Kidney (tissue), 14 donors: Measurements from ENCODE around the gene BTBD17. TPM values are rescaled to one million over a fixed set of nuclear protein-coding genes. Genes with fewer than 3 reads are reported as not detected.

ENCODE experiments used
- DNase-seq, 5 donors: peaks; one replicate each; pipeline ENCODE4 v3.0.0-alpha.2; 2013 to 2020
- FAIRE-seq: peaks from 2 replicates; lab custom pipeline; 2012; peaks lifted over from hg19 to GRCh38; lab: Jason Lieb, UNC
- H3K27ac ChIP-seq, 2 donors: one replicate each; pipeline ENCODE4 v1.7.0; 2013; ENCODE audit warnings: low read depth in 2 of 2, low read length in 2 of 2, inconsistent platforms in 1 of 2
- H3K27me3 ChIP-seq: one replicate; pipeline ENCODE4 v1.7.1; 2013; ENCODE audit warnings: low read length, inconsistent platforms; ENCODE audit not compliant: control insufficient read depth, insufficient read depth
- H3K36me3 ChIP-seq, 3 donors: one replicate each; pipeline versions ENCODE4 v1.7.0 to v1.7.1; 2013; ENCODE audit warnings: low read length in 3 of 3, control low read depth in 1 of 3, inconsistent platforms in 1 of 3; ENCODE audit not compliant: insufficient read depth in 3 of 3, control insufficient read depth in 2 of 3
- H3K4me1 ChIP-seq, 3 donors: one replicate each; pipeline versions ENCODE4 v1.7.0 to v1.7.1; 2013; ENCODE audit warnings: low read length in 3 of 3, inconsistent platforms in 1 of 3, low read depth in 1 of 3; ENCODE audit not compliant: control insufficient read depth in 2 of 3, insufficient read depth in 2 of 3
- H3K4me3 ChIP-seq, 3 donors: one replicate each; pipeline versions ENCODE4 v1.7.0 to v1.8.1; 2013; ENCODE audit warnings: low read length in 3 of 3, control low read depth in 1 of 3, inconsistent platforms in 1 of 3
- H3K9ac ChIP-seq, 3 donors: one replicate each; pipeline versions ENCODE4 v1.7.0 to v1.7.1; 2013; ENCODE audit warnings: low read length in 3 of 3, control low read depth in 1 of 3, inconsistent platforms in 1 of 3
- H3K9me3 ChIP-seq, 3 donors: one replicate each; pipeline versions ENCODE4 v1.7.0 to v1.7.1; 2013; ENCODE audit warnings: low read length in 3 of 3, control low read depth in 1 of 3, inconsistent platforms in 1 of 3; ENCODE audit not compliant: control insufficient read depth in 2 of 3, insufficient read depth in 1 of 3
- intact Hi-C: fragments of 100-400 bp; cut with DNase I; formaldehyde crosslinking; loops from one replicate; pipeline ENCODE4 v1.11.1; 2022
- polyA plus RNA-seq: library from polyadenylated mRNA; stranded (reverse); fragments of 350-450 nt; fragmentation: Illumina TruSeq; extraction: RNeasy Lipid Tissue Mini Kit (QIAGEN cat#74804); gene quantifications from one replicate; pipeline ENCODE4 v1.2.3, GENCODE V29; 2014; ENCODE audit warnings: low read depth, low replicate concordance; ENCODE audit not compliant: insufficient read depth
- total RNA-seq: library from RNA; stranded (reverse); fragmentation: NEBNext Ultra II Directional; extraction: Animal tissue kit (Norgen Biotek cat#: 25700); gene quantifications from one replicate; pipeline ENCODE4 v1.2.1, GENCODE V29; 2021
- TF ChIP-seq, protein P1 (sequence below): IDR thresholded peaks from 3 replicates; pipeline ENCODE4 v1.5.1; 2012; ENCODE audit warnings: mild to moderate bottlenecking, moderate library complexity, borderline replicate concordance; ENCODE audit not compliant: insufficient read depth; ENCODE audit errors: extremely low read depth
- donor health status: control.
- donor health status: control.
- donor health status: control.
- donor health status: control.
- donor health status: control.
- donor health status: DM: yes; HTN: yes; CAD: no.
- donor health status: Normal renal cell carcinoma (clear cell type).

BTBD17 gene
- total and polyA plus RNA-seq, 2 donors from 2014 or later, result not detected

DNA sequence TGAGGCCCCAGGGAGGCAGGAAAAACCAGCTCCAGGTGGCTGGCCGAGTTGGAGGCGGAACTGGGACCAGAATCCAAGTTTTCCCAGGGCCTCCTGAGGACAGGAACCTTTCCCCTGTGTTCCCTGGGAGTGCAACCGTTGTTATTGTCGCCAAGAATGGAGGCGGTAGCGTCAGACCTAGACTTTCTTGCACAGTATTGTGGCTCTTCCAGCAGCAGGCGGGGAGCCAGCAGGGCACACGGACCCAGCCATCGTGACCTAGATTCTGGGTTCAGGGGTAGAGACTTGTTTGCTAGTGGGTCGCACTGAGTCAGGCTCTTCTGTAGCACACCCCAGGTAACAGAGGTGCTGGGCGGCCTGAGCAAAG is 36.3 kb downstream of the BTBD17 start:
- intact Hi-C loops, result no loop called here
- H3K9me3 ChIP-seq, result no peaks in the 10 kb centered on the region
- TF ChIP-seq, protein P1, sequence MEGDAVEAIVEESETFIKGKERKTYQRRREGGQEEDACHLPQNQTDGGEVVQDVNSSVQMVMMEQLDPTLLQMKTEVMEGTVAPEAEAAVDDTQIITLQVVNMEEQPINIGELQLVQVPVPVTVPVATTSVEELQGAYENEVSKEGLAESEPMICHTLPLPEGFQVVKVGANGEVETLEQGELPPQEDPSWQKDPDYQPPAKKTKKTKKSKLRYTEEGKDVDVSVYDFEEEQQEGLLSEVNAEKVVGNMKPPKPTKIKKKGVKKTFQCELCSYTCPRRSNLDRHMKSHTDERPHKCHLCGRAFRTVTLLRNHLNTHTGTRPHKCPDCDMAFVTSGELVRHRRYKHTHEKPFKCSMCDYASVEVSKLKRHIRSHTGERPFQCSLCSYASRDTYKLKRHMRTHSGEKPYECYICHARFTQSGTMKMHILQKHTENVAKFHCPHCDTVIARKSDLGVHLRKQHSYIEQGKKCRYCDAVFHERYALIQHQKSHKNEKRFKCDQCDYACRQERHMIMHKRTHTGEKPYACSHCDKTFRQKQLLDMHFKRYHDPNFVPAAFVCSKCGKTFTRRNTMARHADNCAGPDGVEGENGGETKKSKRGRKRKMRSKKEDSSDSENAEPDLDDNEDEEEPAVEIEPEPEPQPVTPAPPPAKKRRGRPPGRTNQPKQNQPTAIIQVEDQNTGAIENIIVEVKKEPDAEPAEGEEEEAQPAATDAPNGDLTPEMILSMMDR, result no peak
- H3K27ac ChIP-seq, result peak overlapping the region in 1 of 2 donors; percentile 37
- peaks cover 0 to 3% (median 0%) of the 10 kb centered on the region in 3 donors for H3K4me1 ChIP-seq
- H3K9ac ChIP-seq, result no peak overlapping the region
- H3K36me3 ChIP-seq, result no peaks in the 10 kb centered on the region
- DNase-seq (no peak), FAIRE-seq (no peak)
- H3K27me3 ChIP-seq, result no peaks in the 10 kb centered on the region
- H3K4me3 ChIP-seq, result no peak overlapping the region

DNA sequence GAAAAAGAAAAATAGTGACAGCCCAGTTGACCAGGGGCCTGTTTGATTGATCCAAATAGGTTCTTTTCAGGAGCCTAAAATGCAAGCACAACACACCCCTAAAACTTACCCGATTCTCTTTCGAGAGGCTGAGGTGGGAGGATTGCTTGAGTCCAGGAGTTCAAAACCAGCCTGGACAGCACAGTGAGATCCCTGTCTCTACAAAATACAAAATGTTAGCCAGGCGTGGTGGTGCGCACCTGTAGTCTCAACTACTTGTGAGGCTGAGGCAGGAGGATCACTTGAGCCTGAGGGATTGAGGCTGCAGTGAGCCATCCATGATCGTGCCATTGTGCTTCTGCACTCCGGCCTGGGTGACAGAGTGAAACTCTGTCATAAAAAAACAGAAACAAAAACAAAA is 37.1 kb downstream of the BTBD17 start:
- Histone ChIP-seq H3K27ac (no peak overlapping the region), H3K4me3 (no peak overlapping the region), H3K9me3 (no peaks in the 10 kb centered on the region), H3K27me3 (no peaks in the 10 kb centered on the region), H3K4me1 (peaks cover 0 to 3% (median 0%) of the 10 kb centered on the region in 3 donors), H3K9ac (no peak overlapping the region), H3K36me3 (no peaks in the 10 kb centered on the region)
- DNase-seq (no peak), FAIRE-seq (no peak)
- TF ChIP-seq, protein P1, result no peak
- intact Hi-C loops, result no loop called here

DNA sequence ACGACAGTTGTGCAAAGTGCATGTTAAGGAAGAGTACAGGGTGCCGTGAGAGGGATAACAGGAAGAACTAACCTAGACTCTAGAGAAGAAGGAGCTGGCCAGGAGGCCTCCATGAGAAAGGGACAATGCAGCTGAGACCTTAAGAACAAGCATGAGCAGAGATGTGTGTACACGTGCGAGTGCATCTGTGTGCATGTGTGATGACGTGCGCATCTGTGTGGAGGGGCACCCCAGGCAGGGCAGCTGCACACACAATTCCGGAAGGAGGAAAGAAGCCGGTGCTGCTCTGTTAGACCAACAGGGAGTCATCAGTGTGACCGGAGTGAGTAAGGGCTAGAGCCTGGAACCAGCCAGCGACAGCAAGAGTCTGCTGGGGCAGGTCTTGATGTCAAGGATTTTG is 43.3 kb downstream of the BTBD17 start:
- Histone ChIP-seq H3K36me3 (no peaks in the 10 kb centered on the region), H3K9ac (no peak overlapping the region), H3K4me3 (no peak overlapping the region), H3K4me1 (no peaks in the 10 kb centered on the region), H3K9me3 (no peaks in the 10 kb centered on the region), H3K27ac (no peak overlapping the region), H3K27me3 (no peaks in the 10 kb centered on the region)
- TF ChIP-seq, protein P1, result no peak
- DNase-seq (no peak), FAIRE-seq (no peak)
- intact Hi-C loops, result no loop called here

DNA sequence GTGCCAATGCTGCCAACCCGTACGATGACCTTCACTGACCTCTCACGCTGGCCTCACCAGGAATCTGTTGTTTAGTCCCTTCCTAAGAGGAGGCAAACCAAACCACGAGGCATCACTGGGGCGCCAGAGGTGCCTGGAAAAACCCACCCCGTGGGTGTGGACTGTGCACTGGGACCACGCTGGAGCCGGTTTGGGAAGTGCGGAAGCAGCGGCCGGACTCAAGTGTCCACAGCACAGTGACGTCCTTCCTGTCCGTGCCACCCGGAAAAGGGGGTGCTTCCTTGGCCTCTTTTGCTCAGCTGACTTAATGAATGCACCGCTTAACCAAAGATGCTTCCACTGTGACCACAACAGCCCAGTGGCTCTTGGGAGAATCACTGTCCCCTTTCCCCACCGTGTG is 44.6 kb downstream of the BTBD17 start:
- H3K9ac ChIP-seq, result no peak overlapping the region
- FAIRE-seq (no peak), DNase-seq (no peak)
- peaks cover 0 to 2% (median 0%) of the 10 kb centered on the region in 3 donors for H3K9me3 ChIP-seq
- H3K4me3 ChIP-seq, result no peak overlapping the region
- no peak overlapping the region for H3K27ac ChIP-seq
- no peaks in the 10 kb centered on the region for H3K36me3 ChIP-seq
- TF ChIP-seq, protein P1, result no peak
- H3K27me3 ChIP-seq, result no peaks in the 10 kb centered on the region
- H3K4me1 ChIP-seq, result no peaks in the 10 kb centered on the region
- intact Hi-C loops, result no loop called here
